ENCODE results near the gene WWP2.
"Not testable (repeated sequence)": the region's sequence is repeated elsewhere in the genome, so short reads cannot be mapped to it uniquely, and the experiment has no call there.

The WWP2 gene

GRCh38 chr16:69930117-69930776 lies 168.1 kb downstream of the WWP2 start:
- DNase-seq, result peak; percentile 3

GRCh38 chr16:69931631-69932030 lies 169.5 kb downstream of the WWP2 start:
- DNase-seq, result no peak

- no peak for DNase-seq
Observed at GRCh38 chr16:69932228-69932627, 170.1 kb downstream of the WWP2 start.

DNA sequence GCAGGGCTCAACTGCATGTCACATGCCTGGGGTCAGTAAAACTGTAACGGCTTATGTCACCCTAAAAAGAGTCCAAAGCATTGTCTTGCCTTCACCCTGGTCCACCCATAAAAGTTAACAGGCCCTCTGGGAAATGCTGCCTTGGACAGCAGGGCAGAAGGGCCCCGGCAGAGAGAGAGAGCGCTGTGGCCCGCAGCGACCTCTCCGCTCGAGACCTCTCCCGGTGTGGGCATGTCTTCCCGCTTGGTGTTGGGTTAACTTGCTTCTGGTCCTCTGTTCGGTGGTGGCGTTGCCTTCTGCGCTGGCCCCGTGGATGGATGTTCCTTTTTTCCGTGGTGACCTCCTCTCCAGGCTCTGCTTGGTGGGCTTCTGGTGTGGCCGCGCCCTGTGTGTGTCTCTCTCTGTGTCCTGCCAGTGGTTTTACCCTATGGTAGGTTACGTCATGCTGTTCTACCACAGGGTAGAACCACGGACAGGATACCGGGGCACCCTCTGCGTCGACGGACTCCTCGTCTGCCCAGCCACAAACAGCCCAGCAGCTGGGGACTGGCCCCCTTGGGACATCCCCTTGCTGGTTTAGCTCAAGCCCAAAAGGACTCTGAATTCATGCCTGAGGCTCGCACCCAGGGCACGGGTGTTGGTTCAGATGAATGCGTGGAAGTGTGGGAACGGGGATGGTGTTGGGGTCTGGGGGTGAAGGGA lies 170.7 kb downstream of the WWP2 start:
- no peak for DNase-seq

DNA sequence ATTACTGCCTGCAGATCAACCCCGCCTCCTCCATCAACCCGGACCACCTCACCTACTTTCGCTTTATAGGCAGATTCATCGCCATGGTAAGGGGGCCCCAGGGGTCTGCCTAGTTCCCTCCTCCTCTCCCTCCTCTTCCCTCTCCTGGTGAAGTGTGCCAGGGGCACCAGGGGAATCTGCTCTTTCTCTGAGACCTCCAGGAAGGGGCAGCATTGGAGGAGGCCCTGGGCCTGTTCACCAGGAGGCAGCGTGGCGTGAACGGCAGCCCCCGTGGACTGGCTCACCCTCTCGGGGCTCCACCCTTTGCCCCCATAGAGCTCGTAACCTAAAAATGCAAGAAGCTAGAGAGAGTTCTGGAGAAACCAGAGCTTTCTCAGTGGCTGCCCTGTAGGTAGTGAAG lies 171.9 kb downstream of the WWP2 start:
- no peak for DNase-seq

DNA sequence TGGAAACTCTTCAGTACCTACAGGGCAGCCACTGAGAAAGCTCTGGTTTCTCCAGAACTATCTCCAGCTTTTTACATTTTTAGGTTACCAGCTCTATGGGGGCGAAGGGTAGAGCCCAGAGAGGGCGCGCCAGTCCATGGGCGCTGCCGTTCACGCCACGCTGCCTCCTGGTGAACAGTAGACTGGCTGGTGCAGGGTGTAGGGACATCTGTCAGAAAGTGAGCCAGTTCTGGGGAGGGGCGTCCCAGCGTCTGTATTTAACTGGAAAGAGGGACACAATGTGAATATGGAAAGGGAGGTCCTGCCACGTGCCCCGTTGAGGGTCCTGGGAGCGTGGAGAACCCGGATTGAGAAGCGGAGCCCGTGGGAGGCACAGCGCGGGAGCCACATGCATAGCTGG lies 172.6 kb downstream of the WWP2 start:
- no peak for DNase-seq

GRCh38 chr16:69935278-69935711 lies 173.2 kb downstream of the WWP2 start:
- DNase-seq, result no peak

- no peak for DNase-seq
Observed at GRCh38 chr16:69935740-69936139, 173.6 kb downstream of the WWP2 start.

GRCh38 chr16:69936252-69936651 lies 174.1 kb downstream of the WWP2 start:
- DNase-seq, result no peak

- DNase-seq, result no peak
Observed at GRCh38 chr16:69936751-69937211, 174.6 kb downstream of the WWP2 start.

GRCh38 chr16:69937465-69937951 lies 175.4 kb downstream of the WWP2 start:
- DNase-seq, result no peak

GRCh38 chr16:69938981-69939820 lies 177.1 kb downstream of the WWP2 start:
- no peak for DNase-seq

DNA sequence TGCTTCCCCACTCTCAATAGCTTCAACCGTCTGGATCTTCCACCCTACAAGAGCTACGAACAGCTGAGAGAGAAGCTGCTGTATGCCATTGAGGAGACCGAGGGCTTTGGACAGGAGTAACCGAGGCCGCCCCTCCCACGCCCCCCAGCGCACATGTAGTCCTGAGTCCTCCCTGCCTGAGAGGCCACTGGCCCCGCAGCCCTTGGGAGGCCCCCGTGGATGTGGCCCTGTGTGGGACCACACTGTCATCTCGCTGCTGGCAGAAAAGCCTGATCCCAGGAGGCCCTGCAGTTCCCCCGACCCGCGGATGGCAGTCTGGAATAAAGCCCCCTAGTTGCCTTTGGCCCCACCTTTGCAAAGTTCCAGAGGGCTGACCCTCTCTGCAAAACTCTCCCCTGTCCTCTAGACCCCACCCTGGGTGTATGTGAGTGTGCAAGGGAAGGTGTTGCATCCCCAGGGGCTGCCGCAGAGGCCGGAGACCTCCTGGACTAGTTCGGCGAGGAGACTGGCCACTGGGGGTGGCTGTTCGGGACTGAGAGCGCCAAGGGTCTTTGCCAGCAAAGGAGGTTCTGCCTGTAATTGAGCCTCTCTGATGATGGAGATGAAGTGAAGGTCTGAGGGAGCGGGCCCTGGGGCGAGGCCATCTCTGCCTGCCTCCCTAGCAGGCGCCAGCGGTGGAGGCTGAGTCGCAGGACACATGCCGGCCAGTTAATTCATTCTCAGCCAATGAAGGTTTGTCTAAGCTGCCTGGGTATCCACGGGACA lies 177.9 kb downstream of the WWP2 start:
- DNase-seq, result no peak

- DNase-seq, result no peak
Observed at GRCh38 chr16:69940676-69941075, 178.5 kb downstream of the WWP2 start.

- DNase-seq, result no peak
Observed at GRCh38 chr16:69941251-69942098, 179.3 kb downstream of the WWP2 start.

- no peak for DNase-seq
Observed at GRCh38 chr16:69942099-69942491, 180.0 kb downstream of the WWP2 start.

DNA sequence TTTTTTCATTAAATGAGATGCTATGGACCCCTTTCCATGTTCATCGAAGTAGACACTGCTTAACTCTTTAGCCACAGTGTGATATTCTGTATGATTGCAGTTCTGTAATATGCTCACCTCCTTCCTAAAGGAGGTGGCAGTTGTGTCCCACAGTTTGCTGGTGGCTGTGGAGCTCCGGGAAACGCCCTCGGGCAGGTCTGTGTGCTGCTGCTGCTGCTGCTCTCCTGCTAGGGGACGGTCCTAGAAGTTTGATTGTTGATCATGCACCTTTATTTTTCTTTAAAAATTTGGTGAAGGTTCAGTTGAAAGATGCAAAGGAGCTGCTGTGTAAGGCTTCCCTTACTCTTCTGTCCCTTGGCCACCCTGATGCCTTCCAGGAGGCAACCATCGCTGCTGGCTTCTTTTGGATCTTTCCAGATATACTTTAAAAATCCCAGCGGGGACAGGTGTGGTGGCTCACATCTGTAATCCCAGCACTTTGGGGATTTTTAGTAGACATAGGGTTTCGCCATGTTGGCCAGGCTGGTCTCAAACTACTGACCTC lies 180.6 kb downstream of the WWP2 start:
- DNase-seq, result no peak

- DNase-seq, result not testable (repeated sequence)
Observed at GRCh38 chr16:69943241-69944036, 181.3 kb downstream of the WWP2 start.

DNA sequence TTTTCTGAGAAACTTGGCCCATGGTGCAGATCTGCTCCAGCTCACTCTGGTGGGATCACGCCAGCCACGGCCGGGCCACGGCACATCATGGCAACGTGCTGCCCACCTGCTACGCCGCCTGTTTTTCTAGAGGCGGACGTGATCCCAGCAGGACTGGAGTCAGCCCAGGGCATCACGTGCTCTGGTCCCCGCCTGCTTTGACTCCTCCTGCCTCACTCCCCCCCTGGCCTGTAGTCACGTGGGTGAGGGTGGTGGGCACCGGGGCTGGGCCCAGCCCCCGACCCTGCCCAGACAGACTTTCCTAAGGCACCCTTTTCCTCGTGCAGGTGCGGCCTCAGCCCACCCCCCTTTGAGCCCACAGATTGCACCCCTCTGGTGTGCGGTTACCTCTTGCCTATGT lies 188.3 kb downstream of the WWP2 start:
- DNase-seq, result not testable (repeated sequence)

DNA sequence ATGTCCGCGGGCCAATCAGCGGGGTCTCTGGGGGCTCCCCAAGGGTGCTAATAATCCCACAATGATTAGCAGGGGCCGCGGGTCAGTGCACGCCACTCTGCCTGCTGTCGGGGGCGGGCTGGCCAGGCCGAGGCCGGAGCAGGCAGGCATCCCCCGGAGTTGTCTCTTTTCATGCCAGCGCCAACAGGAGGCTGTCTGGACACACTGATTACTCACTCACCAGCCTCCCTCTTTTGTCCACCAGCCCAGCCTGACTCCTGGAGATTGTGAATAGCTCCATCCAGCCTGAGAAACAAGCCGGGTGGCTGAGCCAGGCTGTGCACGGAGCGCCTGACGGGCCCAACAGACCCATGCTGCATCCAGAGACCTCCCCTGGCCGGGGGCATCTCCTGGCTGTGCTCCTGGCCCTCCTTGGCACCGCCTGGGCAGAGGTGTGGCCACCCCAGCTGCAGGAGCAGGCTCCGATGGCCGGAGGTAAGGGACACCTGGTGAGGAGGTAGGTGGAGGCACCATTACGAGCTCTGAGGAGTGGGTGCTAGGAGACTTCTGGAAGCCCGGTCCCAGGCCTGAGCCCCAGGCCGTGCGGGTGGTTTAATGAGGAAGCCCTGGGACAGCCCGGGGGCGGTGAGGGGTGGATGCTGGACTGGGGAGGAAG lies 189.0 kb downstream of the WWP2 start, which contains the start of gene CLEC18A:
TSS of gene CLEC18A (plus strand) at position 318 of the 655 bp plus-strand sequence. CDS start at position 351, 33 bp downstream.
- not testable (repeated sequence) for DNase-seq

Data from NCI-H1105 (cell line).